GM19193 (cell line): ENCODE measurements around the gene CST4.

Source experiments
- POLR2A ChIP-seq: IDR thresholded peaks from 4 replicates; pipeline ENCODE4 v1.6.1; 2011; ENCODE audit not compliant: insufficient read depth, insufficient read length; ENCODE audit errors: extremely low read depth

The CST4 gene

GRCh38 chr20:23679133-23680092, 9.4 kb downstream of the CST4 start:
- no peak for TF ChIP-seq POLR2A

GRCh38 chr20:23673209-23673608, 15.6 kb downstream of the CST4 start:
- no peak for TF ChIP-seq POLR2A

GRCh38 chr20:23672158-23672557, 16.7 kb downstream of the CST4 start:
- TF ChIP-seq POLR2A, result no peak

- TF ChIP-seq POLR2A, result no peak
Measured at GRCh38 chr20:23671479-23671878, 17.4 kb downstream of the CST4 start.

- no peak for TF ChIP-seq POLR2A
Measured at GRCh38 chr20:23670361-23670760, 18.5 kb downstream of the CST4 start.

GRCh38 chr20:23669866-23670265, 19.0 kb downstream of the CST4 start:
- no peak for TF ChIP-seq POLR2A

GRCh38 chr20:23669327-23669726, 19.5 kb downstream of the CST4 start:
- no peak for TF ChIP-seq POLR2A

GRCh38 chr20:23668477-23668951, 20.3 kb downstream of the CST4 start:
- TF ChIP-seq POLR2A, result no peak

GRCh38 chr20:23667666-23668065, 21.2 kb downstream of the CST4 start:
- no peak for TF ChIP-seq POLR2A

GRCh38 chr20:23666698-23667097, 22.1 kb downstream of the CST4 start:
- no peak for TF ChIP-seq POLR2A

- no peak for TF ChIP-seq POLR2A
Measured at GRCh38 chr20:23666189-23666588, 22.6 kb downstream of the CST4 start.

GRCh38 chr20:23664954-23665353, 23.9 kb downstream of the CST4 start:
- no peak for TF ChIP-seq POLR2A

- no peak for TF ChIP-seq POLR2A
Measured at GRCh38 chr20:23663180-23663579, 25.7 kb downstream of the CST4 start.

- no peak for TF ChIP-seq POLR2A
Measured at GRCh38 chr20:23662276-23662870, 26.5 kb downstream of the CST4 start.

GRCh38 chr20:23661002-23661429, 27.8 kb downstream of the CST4 start:
- no peak for TF ChIP-seq POLR2A
